NT2/D1 (cell line): ENCODE results near the gene SLC16A10.
A peak's percentile ranks its signal among the peaks of the same experiment; 100 is the strongest.

Source experiments
- DNase-seq: peaks from one replicate; pipeline ENCODE4 v3.0.0-alpha.2; 2011; ENCODE audit warnings: low read depth, low spot score
- H3K27me3 ChIP-seq: 2 replicates; pipeline ENCODE4 v1.6.0; 2011; ENCODE audit warnings: mild to moderate bottlenecking; ENCODE audit not compliant: insufficient read length, insufficient read depth
- H3K36me3 ChIP-seq: 2 replicates; pipeline ENCODE4 v1.6.1; 2011; ENCODE audit warnings: mild to moderate bottlenecking, low read length, mixed read lengths; ENCODE audit not compliant: insufficient read depth, insufficient read length
- H3K4me1 ChIP-seq: 2 replicates; pipeline ENCODE4 v1.5.1; 2011; ENCODE audit not compliant: insufficient read depth, insufficient read length
- H3K4me3 ChIP-seq: 2 replicates; pipeline ENCODE4 v1.5.1; 2011; ENCODE audit warnings: low read depth; ENCODE audit not compliant: insufficient read length
- H3K9ac ChIP-seq: 2 replicates; pipeline ENCODE4 v1.6.0; 2011; ENCODE audit warnings: low read depth; ENCODE audit not compliant: insufficient read length
- H3K9me3 ChIP-seq: 2 replicates; pipeline ENCODE4 v1.5.1; 2011; ENCODE audit warnings: mild to moderate bottlenecking, low read length; ENCODE audit not compliant: insufficient read depth
- SUZ12 ChIP-seq: IDR thresholded peaks from 2 replicates; pipeline ENCODE4 v1.6.1; 2011; ENCODE audit not compliant: insufficient read length, insufficient read depth; ENCODE audit errors: extremely low read depth
- YY1 ChIP-seq: IDR thresholded peaks from 2 replicates; pipeline ENCODE4 v1.6.1; 2011; ENCODE audit not compliant: insufficient read length, insufficient read depth
- ZNF274 ChIP-seq: IDR thresholded peaks from 2 replicates; pipeline ENCODE4 v1.6.1; 2011; ENCODE audit warnings: mild to moderate bottlenecking, low read depth, low read length

Gene SLC16A10, protein sequence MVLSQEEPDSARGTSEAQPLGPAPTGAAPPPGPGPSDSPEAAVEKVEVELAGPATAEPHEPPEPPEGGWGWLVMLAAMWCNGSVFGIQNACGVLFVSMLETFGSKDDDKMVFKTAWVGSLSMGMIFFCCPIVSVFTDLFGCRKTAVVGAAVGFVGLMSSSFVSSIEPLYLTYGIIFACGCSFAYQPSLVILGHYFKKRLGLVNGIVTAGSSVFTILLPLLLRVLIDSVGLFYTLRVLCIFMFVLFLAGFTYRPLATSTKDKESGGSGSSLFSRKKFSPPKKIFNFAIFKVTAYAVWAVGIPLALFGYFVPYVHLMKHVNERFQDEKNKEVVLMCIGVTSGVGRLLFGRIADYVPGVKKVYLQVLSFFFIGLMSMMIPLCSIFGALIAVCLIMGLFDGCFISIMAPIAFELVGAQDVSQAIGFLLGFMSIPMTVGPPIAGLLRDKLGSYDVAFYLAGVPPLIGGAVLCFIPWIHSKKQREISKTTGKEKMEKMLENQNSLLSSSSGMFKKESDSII

DNA sequence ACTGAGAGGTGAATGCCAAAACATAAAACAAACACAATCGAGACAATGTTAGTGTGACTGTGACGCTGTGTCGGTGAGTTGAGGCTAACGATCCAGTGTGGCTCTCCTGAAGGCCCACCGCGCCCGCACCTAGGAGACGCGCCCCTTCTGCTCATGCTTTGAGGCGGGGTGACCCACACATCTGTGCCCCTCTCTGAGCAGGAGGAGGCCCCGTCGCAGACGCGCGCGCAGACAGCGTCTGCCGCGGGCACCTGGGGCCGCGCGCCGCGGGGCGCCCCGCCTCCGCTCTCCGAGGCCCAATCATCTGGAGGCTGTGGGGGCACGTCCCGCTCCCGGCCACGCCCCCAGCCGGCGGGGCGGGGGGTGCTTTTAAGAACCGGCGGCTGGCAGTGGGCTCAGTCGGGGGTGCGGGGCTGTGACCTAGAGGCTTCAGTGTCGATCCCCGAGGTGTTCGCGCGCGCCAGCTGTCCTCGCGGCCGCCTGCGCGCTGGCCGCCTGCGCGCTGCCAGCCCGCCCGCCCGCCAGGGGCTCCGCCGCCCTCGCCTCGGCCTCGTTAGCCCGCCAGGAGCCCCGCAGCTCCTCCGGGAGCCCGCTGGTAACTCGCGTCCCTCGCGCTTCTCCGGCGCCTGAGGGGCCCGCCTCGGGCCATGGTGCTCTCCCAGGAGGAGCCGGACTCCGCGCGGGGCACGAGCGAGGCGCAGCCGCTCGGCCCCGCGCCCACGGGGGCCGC, at the start of gene SLC16A10:
SLC16A10 (plus strand) TSS at position 398 of the 730 bp plus-strand sequence; CDS start at position 648, 250 bp downstream.
- TF ChIP-seq YY1 (no peak), ZNF274 (no peak), SUZ12 (no peak)
- no peaks in the 10 kb centered on the region for H3K4me1 ChIP-seq
- peaks cover 31% of the 10 kb centered on the region for H3K27me3 ChIP-seq
- H3K4me3 ChIP-seq = peak within 1 kb of the TSS; percentile 74
- H3K36me3 ChIP-seq = no peaks in the 10 kb centered on the region
- H3K9ac ChIP-seq = peak within 1 kb of the TSS; percentile 64
- DNase-seq = peak; percentile 49
- H3K9me3 ChIP-seq = no peaks in the 10 kb centered on the region

DNA sequence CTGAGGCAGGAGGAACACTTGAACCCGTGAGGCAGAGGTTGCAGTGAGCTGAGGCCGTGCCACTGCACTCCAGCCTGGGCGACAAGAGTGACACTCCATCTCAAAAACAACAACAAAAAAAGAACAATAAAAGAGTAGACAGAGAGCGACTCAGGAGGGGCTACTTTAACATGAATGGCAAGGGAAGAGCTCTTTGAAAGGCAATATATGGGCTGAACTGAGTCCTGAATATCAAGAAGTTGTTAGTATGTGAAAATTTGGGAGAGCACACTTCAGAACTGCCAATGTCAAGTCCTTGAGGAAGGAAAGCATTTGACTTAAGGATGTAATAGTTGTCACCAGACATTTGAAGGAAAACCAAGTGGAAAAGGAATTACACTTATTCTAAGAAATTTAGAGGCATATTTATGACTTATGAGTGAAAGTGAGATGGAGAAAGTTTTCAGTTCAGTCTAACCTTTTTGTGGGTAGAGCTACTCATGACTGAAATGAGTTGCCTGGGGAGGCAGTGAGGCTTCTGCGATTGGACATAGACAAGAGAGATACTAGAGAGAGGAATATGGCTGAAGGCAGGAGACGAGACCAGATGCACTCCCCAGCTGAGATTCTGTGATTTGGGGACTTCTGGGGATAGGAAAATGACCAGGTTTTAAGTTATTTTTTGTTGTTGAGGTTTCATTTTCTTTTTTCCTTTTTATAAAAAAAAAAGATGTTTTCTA, 48.6 kb upstream of the SLC16A10 start:
- Histone ChIP-seq H3K9me3 (no peaks in the 10 kb centered on the region), H3K9ac (no peak overlapping the region), H3K4me1 (no peaks in the 10 kb centered on the region), H3K4me3 (no peak overlapping the region), H3K36me3 (no peaks in the 10 kb centered on the region), H3K27me3 (no peaks in the 10 kb centered on the region)
- DNase-seq = no peak
- no peak for TF ChIP-seq ZNF274
- TF ChIP-seq SUZ12 = no peak
- TF ChIP-seq YY1 = no peak

DNA sequence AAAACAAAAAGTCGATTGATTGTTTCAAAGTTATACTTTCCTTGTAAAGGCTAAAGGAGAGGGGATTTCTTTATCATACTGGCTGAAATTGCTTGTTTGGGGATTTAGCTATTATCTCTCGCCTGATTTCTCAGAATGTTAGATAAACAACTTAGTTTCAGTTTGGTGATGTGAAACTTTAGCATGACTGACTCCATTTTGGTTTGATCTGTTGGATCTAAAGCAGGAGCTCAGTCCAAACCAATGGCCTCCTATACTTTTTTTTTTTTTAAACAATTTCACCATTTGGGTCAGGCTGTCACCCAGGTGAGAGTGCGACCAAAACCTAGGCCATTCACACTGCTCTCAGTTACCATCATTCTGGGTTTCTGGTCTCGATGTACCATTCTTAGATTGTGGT, 45.4 kb upstream of the SLC16A10 start:
- H3K27me3 ChIP-seq = no peaks in the 10 kb centered on the region
- no peaks in the 10 kb centered on the region for H3K4me1 ChIP-seq
- H3K36me3 ChIP-seq = no peaks in the 10 kb centered on the region
- no peaks in the 10 kb centered on the region for H3K9me3 ChIP-seq
- TF ChIP-seq YY1 (no peak), ZNF274 (no peak), SUZ12 (no peak)
- no peak overlapping the region for H3K9ac ChIP-seq
- no peak for DNase-seq
- no peak overlapping the region for H3K4me3 ChIP-seq

DNA sequence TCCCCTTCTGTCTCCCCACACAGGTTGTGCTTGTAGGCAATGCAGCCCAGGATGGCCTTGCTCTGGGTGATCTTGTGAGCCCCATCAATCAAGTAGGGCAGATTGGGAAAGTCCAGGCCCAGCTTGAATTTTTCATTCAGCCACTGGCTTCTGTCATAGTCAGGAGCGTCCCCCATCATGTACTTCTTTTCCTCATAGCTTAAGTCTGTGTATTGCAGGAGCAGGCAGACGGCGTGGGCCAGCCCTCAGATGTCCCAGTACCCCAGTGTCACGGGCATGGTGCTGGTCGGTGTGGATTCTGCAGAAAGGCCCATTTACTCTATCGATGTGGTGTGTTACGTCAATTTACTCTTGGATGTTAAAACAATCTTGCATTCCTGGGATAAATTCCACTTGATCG, 40.1 kb upstream of the SLC16A10 start:
- no peaks in the 10 kb centered on the region for H3K4me1 ChIP-seq
- no peak overlapping the region for H3K9ac ChIP-seq
- no peaks in the 10 kb centered on the region for H3K9me3 ChIP-seq
- DNase-seq = no peak
- H3K4me3 ChIP-seq = no peak overlapping the region
- no peaks in the 10 kb centered on the region for H3K27me3 ChIP-seq
- TF ChIP-seq SUZ12 (no peak), YY1 (no peak), ZNF274 (no peak)
- H3K36me3 ChIP-seq = no peaks in the 10 kb centered on the region

DNA sequence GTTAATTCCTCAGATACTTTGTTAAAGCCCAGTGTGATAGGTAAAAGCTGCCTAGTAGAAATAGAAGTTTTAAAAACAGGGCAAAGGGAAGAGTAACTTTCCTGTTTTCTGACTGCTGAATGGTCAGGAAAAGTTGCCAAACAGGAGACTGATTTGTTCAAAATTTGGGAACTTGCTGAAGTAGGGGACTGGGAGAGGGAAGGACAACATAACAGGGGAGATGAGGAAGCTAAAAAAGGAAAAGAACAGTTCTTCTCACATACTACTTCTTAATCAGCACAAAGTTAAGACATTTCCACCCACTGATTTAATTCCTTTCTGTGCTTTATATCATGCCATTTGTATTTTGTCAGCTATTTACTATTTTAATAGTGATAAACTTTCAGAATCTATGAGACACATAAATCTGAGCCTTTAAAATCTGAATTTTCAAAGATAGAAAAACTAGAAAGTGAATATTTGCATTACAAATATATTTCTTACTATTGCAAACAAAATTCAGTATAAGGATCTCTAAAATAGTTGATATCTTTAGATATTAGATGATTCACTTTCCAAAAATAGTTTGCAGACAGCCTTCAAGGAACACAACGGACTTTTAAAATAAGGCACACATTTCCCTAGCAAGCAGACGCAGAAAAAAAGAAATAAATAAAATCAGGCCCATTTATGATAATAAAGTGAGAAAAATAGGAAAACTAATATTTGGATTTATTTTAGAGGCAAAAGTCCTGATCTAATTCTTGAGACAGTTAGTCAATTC, 36.9 kb upstream of the SLC16A10 start:
- Histone ChIP-seq H3K9ac (no peak overlapping the region), H3K4me3 (no peak overlapping the region), H3K36me3 (no peaks in the 10 kb centered on the region), H3K27me3 (no peaks in the 10 kb centered on the region), H3K4me1 (no peaks in the 10 kb centered on the region), H3K9me3 (no peaks in the 10 kb centered on the region)
- TF ChIP-seq YY1 (no peak), ZNF274 (no peak), SUZ12 (no peak)
- DNase-seq = no peak

DNA sequence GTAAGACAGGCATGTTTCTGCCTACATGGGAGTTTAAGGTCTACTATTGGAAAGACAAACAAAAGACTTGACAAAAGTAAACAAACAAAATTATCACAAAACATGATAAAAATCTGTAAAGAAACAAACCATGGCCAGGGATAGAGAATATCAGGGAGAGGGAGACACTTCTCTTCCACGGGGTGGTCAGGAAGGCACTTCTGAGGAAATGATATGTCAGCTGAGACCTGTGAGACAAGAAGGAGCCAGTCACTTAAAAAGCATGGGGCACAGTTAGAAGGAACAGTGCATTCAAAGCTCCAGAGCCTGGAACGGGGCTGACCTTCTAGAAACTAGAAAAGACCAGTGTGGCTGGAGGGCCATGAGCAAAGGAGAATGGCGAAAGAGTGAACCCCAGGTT, 35.1 kb upstream of the SLC16A10 start:
- Histone ChIP-seq H3K4me3 (no peak overlapping the region), H3K4me1 (no peaks in the 10 kb centered on the region), H3K27me3 (no peaks in the 10 kb centered on the region), H3K9ac (no peak overlapping the region), H3K9me3 (no peaks in the 10 kb centered on the region), H3K36me3 (no peaks in the 10 kb centered on the region)
- TF ChIP-seq ZNF274 (no peak), YY1 (no peak)
- DNase-seq = no peak
